Thymus (tissue), 11 donors: Measurements from ENCODE around the gene SRP68. TPM values are rescaled to one million over a fixed set of nuclear protein-coding genes. Genes with fewer than 3 reads are reported as not detected.

Source experiments
- DNase-seq, 9 donors: peaks; one replicate each; pipeline ENCODE4 v3.0.0-alpha.2; 2013; ENCODE audit warnings: low spot score in 9 of 9, low read depth in 6 of 9, missing footprints in 1 of 9
- H3K27ac ChIP-seq, 2 donors: one replicate each; pipeline ENCODE4 v1.5.1; 2013; ENCODE audit warnings: control low read depth in 1 of 2, low read depth in 1 of 2, low read length in 1 of 2, mild to moderate bottlenecking in 1 of 2, moderate library complexity in 1 of 2
- H3K27me3 ChIP-seq, 2 donors: one replicate each; pipeline ENCODE4 v1.5.1; 2013; ENCODE audit warnings: low read length in 1 of 2; ENCODE audit not compliant: control insufficient read depth in 2 of 2, insufficient read depth in 1 of 2
- H3K36me3 ChIP-seq, 2 donors: one replicate each; pipeline ENCODE4 v1.5.1; 2013; ENCODE audit warnings: low read length in 1 of 2, mild to moderate bottlenecking in 1 of 2, moderate library complexity in 1 of 2; ENCODE audit not compliant: control insufficient read depth in 2 of 2, insufficient read depth in 2 of 2
- H3K4me1 ChIP-seq, 2 donors: one replicate each; pipeline ENCODE4 v1.5.1; 2013; ENCODE audit warnings: low read length in 2 of 2; ENCODE audit not compliant: control insufficient read depth in 2 of 2, insufficient read depth in 2 of 2
- H3K4me3 ChIP-seq, 2 donors: one replicate each; pipeline ENCODE4 v1.5.1; 2013; ENCODE audit warnings: low read length in 2 of 2, control low read depth in 1 of 2, mild to moderate bottlenecking in 1 of 2
- H3K9me3 ChIP-seq, 2 donors: one replicate each; pipeline ENCODE4 v1.5.1; 2013; ENCODE audit warnings: low read length in 1 of 2, mild to moderate bottlenecking in 1 of 2; ENCODE audit not compliant: control insufficient read depth in 2 of 2, insufficient read depth in 1 of 2
- WGBS: extraction: QIAGEN DNeasy Blood & Tissue Kit; methylation state at CpG from one replicate; pipeline ENCODE4 v1.1.7; 2013; 5-methylcytosine and 5-hydroxymethylcytosine counted together
- polyA plus RNA-seq: library from polyadenylated mRNA; stranded (reverse); fragments of 200-250 nt; gene quantifications from one replicate; pipeline ENCODE4 v1.2.3, GENCODE V29; 2013
- total RNA-seq: library from RNA; stranded (reverse); fragments of 120-200 nt; gene quantifications from one replicate; pipeline ENCODE4 v1.2.4, GENCODE V29; 2013
- donor health status: healthy.

SRP68 gene
- total and polyA plus RNA-seq, 2 donors = 19.9 to 47.6 TPM

DNA sequence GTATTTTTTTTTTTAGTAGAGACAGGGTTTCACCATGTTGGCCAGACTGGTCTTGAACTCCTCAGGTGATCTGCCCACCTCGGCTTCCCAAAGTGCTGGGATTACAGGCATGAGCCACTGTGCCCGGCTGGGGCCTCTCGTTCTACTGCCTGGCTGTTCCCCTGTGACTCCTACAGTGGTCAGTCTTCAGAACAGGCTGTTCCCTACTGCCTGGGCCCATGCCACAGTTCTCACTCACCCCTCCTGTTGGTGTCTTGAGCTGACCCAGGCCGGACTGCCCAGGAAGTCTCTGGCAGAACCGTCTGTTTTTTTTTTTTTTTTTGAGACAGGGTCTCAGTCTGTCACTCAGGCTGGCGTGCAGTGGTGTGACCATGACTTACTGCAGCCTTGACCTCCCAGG lies 68.4 kb downstream of the SRP68 start:
- DNase-seq = no peak
- H3K36me3 ChIP-seq = peaks cover 3 to 6% of the 10 kb centered on the region in 2 donors
- H3K27ac ChIP-seq = no peak overlapping the region
- H3K27me3 ChIP-seq = no peaks in the 10 kb centered on the region
- H3K9me3 ChIP-seq = no peaks in the 10 kb centered on the region
- peaks cover 0 to 10% of the 10 kb centered on the region in 2 donors for H3K4me1 ChIP-seq
- WGBS = 96% methylated on average over 6 of the region's 6 CpGs
- no peak overlapping the region for H3K4me3 ChIP-seq

DNA sequence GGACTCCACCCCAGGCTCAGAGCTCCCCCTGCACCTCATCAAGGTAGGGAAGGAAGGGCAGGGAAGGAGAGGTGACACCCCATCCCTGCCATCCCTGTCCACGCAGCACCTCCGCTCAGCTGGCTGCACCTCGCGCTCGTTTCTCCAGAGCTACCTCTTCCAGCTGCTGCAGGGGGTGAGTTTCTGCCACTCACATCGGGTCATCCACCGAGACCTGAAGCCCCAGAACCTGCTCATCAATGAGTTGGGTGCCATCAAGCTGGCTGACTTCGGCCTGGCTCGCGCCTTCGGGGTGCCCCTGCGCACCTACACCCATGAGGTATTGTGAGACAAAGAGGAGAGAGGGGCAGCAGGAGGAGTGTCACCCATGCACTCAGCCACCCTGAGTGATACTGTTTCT lies 70.2 kb downstream of the SRP68 start:
- no peak for DNase-seq
- Histone ChIP-seq H3K27ac (no peak overlapping the region), H3K4me1 (peaks cover under 1 to 15% of the 10 kb centered on the region in 2 donors), H3K36me3 (peaks cover 3 to 6% of the 10 kb centered on the region in 2 donors), H3K4me3 (no peak overlapping the region), H3K9me3 (peaks cover 1% of the 10 kb centered on the region in 2 donors), H3K27me3 (no peaks in the 10 kb centered on the region)
- WGBS = 98% methylated on average over 12 of the region's 12 CpGs

DNA sequence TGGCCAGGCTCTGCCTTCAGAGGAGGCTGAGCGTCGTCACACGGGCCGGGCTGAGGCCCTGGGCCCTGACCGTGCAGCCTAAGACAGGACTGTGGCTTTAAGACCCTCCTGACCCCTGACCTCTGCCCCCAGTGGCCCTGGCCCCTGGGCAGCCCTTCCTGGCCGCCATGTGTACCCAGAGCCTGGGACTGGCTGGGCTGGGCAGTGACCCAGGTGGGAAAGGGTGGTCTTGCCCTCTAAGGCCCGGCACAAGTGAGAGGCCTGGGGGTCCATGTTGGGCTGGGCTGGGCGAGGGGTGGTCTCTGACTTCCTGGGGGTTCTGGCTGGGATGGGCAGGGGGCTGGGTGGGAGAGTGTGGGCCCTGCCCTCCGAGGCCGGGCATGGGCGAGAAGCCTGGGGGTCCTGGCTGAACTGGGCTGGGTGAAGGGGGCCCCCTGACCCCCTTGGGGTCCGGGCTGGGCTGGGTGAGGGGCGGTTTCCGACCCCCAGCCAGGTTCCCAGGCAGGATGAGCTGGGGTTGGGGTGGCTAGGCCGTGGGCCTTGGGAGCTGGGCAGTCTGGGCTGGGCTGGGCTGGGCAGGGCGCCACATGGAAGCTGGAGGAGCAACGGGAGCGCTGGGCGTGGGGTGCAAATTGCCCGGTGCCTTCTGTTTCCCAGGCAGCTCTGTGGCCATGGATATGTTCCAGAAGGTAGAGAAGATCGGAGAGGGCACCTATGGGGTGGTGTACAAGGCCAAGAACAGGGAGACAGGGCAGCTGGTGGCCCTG lies 71.4 kb downstream of the SRP68 start, which contains the start of gene CDK3:
Gene CDK3 (plus strand): TSS at position 101 of the 767 bp plus-strand sequence. CDS start 571 bp downstream, at position 672.
- DNase-seq = no peak
- H3K36me3 ChIP-seq = peaks cover 3 to 6% of the 10 kb centered on the region in 2 donors
- no peak within 1 kb of the TSS for H3K27ac ChIP-seq
- peaks cover 5 to 20% of the 10 kb centered on the region in 2 donors for H3K4me1 ChIP-seq
- no peak within 1 kb of the TSS for H3K4me3 ChIP-seq
- WGBS = 96% methylated on average over 21 of the region's 21 CpGs
- no peaks in the 10 kb centered on the region for H3K27me3 ChIP-seq
- peaks cover 1 to 5% of the 10 kb centered on the region in 2 donors for H3K9me3 ChIP-seq

GRCh38 chr17:76000016-76000754 lies 72.1 kb downstream of the SRP68 start:
- Histone ChIP-seq H3K9me3 (peaks cover 1 to 5% of the 10 kb centered on the region in 2 donors), H3K27ac (no peak overlapping the region), H3K4me3 (no peak overlapping the region), H3K4me1 (peaks cover 5 to 13% of the 10 kb centered on the region in 2 donors), H3K27me3 (no peaks in the 10 kb centered on the region), H3K36me3 (peaks cover 0 to 6% of the 10 kb centered on the region in 2 donors)
- WGBS = 85% methylated on average over 31 of the region's 31 CpGs
- DNase-seq = peak in 3 of 9 donors; percentile 47 to 66 (median 65)

GRCh38 chr17:75998327-75998795 lies 74.0 kb downstream of the SRP68 start:
- peaks cover 5 to 11% of the 10 kb centered on the region in 2 donors for H3K4me1 ChIP-seq

GRCh38 chr17:75996665-75997590 lies 75.4 kb downstream of the SRP68 start:
- 26% methylated on average over 18 of the region's 18 CpGs for WGBS
- H3K27ac ChIP-seq = peak overlapping the region in 1 of 2 donors; percentile 57
- peaks cover 5 to 11% of the 10 kb centered on the region in 2 donors for H3K4me1 ChIP-seq
- no peaks in the 10 kb centered on the region for H3K27me3 ChIP-seq
- peaks cover 0 to 5% of the 10 kb centered on the region in 2 donors for H3K36me3 ChIP-seq
- H3K9me3 ChIP-seq = peaks cover 1 to 5% of the 10 kb centered on the region in 2 donors
- no peak overlapping the region for H3K4me3 ChIP-seq
- peak in 2 of 9 donors; percentile 21 to 39 for DNase-seq

More at GRCh38 chr17:75998327-75998795, 74.0 kb downstream of the SRP68 start:
- no peak for DNase-seq
- peaks cover 1 to 5% of the 10 kb centered on the region in 2 donors for H3K9me3 ChIP-seq
- WGBS = over 99% methylated on average over 9 of the region's 9 CpGs
- no peak overlapping the region for H3K4me3 ChIP-seq
- no peaks in the 10 kb centered on the region for H3K27me3 ChIP-seq
- H3K36me3 ChIP-seq = peaks cover 0 to 2% of the 10 kb centered on the region in 2 donors
- no peak overlapping the region for H3K27ac ChIP-seq

DNA sequence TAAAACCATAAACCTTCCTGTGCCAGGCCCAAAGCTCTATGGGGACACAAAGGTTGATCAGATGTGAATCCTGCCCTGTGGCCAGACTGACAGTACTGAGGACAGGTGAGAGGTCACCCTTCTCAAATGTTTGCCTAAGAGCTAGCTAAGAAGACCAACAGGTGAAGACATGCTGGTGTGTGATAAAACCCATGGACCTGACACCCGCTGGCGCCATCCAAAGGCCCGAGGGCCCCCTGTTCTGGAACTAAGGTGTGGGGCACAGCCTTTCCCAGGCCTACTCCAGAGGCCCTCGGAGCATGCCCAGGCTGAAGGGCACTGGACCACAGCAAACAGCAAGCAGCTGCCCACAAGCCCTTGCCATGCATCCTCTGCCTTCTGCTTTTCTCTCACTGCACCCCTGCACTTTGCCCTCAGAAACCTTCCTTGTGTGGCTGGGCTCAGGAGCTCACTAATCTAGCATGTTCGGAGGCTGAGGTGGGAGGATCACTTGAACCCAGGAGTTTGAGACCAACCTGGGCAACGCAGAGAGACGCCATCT lies 76.9 kb downstream of the SRP68 start:
- H3K9me3 ChIP-seq = peaks cover 1 to 5% of the 10 kb centered on the region in 2 donors
- H3K36me3 ChIP-seq = peaks cover 0 to 5% of the 10 kb centered on the region in 2 donors
- no peak overlapping the region for H3K27ac ChIP-seq
- DNase-seq = no peak
- peaks cover 5 to 11% of the 10 kb centered on the region in 2 donors for H3K4me1 ChIP-seq
- 98% methylated on average over 7 of the region's 7 CpGs for WGBS
- H3K4me3 ChIP-seq = no peak overlapping the region
- H3K27me3 ChIP-seq = no peaks in the 10 kb centered on the region

DNA sequence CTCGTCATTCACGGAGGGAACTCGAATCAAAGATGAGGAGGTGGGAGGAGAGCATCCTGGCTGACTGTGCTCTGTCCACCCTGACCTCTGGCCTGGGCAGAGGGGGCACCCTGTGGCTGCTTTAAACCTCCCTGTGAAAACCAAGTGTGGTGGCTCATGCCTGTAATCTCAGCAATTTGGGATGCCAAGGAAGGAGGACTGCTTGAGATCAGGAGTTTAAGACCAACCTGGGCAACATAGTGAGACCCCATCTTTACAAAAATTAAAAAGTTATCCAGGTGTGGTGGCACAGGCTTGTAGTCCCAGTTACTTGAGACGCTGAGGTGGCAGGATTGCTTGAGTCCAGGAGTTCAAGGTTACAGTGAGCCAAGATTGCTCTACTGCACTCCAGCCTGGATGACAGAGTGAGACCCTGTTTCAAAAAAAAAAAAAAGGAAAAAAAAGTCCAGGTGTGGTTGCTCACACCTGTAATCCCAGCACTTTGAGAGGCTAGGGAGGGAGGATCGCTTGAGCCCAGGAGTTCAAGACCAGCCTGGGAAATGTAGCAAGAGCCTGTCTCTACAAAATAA lies 77.4 kb downstream of the SRP68 start:
- 96% methylated on average over 5 of the region's 5 CpGs for WGBS
- Histone ChIP-seq H3K9me3 (peaks cover 1 to 5% of the 10 kb centered on the region in 2 donors), H3K27ac (no peak overlapping the region), H3K4me3 (no peak overlapping the region), H3K36me3 (peaks cover 0 to 5% of the 10 kb centered on the region in 2 donors), H3K27me3 (no peaks in the 10 kb centered on the region), H3K4me1 (peaks cover 5 to 11% of the 10 kb centered on the region in 2 donors)
- no peak for DNase-seq
